Esophagus squamous epithelium (tissue), 4 donors: Measurements from ENCODE around the gene TSPAN14.

ENCODE experiments used
- CTCF ChIP-seq, 6 experiments: fragments of 450-650 bp in 4 of 6; fragments of 200-600 bp in 2 of 6; sonication (generic) in 2 of 6; IDR thresholded peaks; one replicate each; pipeline ENCODE4 v1.5.1; 2016 to 2019; ENCODE audit warnings: antibody characterized with exemption in 6 of 6, mild to moderate bottlenecking in 4 of 6, moderate library complexity in 4 of 6
- POLR2A ChIP-seq, 4 donors: fragments of 450-650 bp; IDR thresholded peaks; one replicate each; pipeline ENCODE4 v1.6.1; 2017; ENCODE audit warnings: antibody characterized with exemption in 4 of 4, mild to moderate bottlenecking in 4 of 4, moderate library complexity in 3 of 4

- TF ChIP-seq CTCF (IDR thresholded peaks at IDR 0.05) = peak in 3 of 6 experiments; percentile 13 to 41 (median 22)
- no peak for TF ChIP-seq POLR2A (IDR thresholded peaks at IDR 0.05)
These were observed 76.1 kb downstream of the TSPAN14 start for GRCh38 chr10:80530251-80530650.
